Cortex of kidney (tissue), 1 donor: Measurements from ENCODE around the gene ATP12A.

Experiments used
- DNase-seq: peaks from one replicate; lab custom pipeline; 2025; lab: John Stamatoyannopoulos, UW

Gene ATP12A

GRCh38 chr13:24734950-24735349 lies 54.7 kb downstream of the ATP12A start:
- no peak for DNase-seq

- no peak for DNase-seq
These were observed 56.8 kb downstream of the ATP12A start for GRCh38 chr13:24737042-24737441.

- no peak for DNase-seq
These were observed 58.2 kb downstream of the ATP12A start for GRCh38 chr13:24738366-24738847.

- DNase-seq, result no peak
These were observed 60.0 kb downstream of the ATP12A start for GRCh38 chr13:24740014-24740890.

GRCh38 chr13:24741016-24741662 lies 60.9 kb downstream of the ATP12A start:
- DNase-seq, result no peak

GRCh38 chr13:24741791-24742190 lies 61.6 kb downstream of the ATP12A start:
- no peak for DNase-seq

GRCh38 chr13:24742294-24742693 lies 62.1 kb downstream of the ATP12A start:
- no peak for DNase-seq

- DNase-seq, result no peak
These were observed 62.8 kb downstream of the ATP12A start for GRCh38 chr13:24742977-24743376.

GRCh38 chr13:24744247-24744646 lies 64.0 kb downstream of the ATP12A start:
- no peak for DNase-seq

GRCh38 chr13:24745516-24745860 lies 65.3 kb downstream of the ATP12A start:
- DNase-seq, result no peak

GRCh38 chr13:24745861-24746617 lies 65.8 kb downstream of the ATP12A start:
- no peak for DNase-seq

- DNase-seq, result no peak
These were observed 66.5 kb downstream of the ATP12A start for GRCh38 chr13:24746618-24747247.

- DNase-seq, result no peak
These were observed 67.2 kb downstream of the ATP12A start for GRCh38 chr13:24747248-24748060.

GRCh38 chr13:24748061-24748400 lies 67.8 kb downstream of the ATP12A start:
- DNase-seq, result no peak

GRCh38 chr13:24759197-24759596 lies 79.0 kb downstream of the ATP12A start:
- DNase-seq, result no peak
